ENCODE data around the gene MDP1.

DNA sequence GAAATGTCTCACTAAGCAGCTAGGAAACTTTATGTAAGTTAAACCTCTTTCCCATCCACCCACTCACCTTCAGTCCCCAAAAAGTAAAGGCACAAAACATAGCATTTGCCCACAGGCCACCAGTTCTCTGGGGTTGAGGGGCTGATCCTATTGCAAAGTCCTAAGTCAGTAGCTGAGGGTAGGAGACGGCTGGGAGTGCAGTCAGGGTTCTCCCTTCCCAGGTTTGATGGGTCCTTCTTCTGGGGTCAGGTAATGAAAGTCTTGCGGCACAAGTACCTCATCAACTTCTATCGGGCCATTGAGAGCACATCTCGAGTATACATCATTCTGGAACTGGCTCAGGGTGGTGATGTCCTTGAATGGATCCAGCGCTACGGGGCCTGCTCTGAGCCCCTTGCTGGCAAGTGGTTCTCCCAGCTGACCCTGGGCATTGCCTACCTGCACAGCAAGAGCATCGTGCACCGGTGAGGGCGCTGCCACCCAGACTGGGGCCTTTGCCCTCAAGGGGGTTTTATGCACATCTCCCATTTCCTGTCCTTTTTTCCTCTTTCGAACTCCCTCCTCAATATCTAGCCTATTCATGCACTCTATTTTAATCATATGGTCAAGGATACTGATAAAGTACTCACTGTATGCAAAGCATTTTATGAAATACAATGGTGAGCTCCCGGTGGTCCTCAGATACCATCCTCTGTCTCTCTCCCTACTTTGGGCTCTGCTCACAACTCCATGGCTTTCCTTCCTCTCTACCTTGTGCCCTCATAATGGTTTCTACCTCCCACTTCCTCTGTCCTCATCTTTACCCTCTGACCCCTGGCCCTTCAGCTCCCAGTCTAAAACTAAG is 9.4 kb downstream of the MDP1 start:
- TF ChIP-seq POLR2A (IDR thresholded peaks at IDR 0.05; ENCODE audit: low read length), result no peak
- no peak for TF ChIP-seq GATA1 (IDR thresholded peaks at IDR 0.05; ENCODE audit: low read depth, low read length)

Data from erythroblast (primary cell).